HG02759 (cell line): Measurements from ENCODE around the gene KLHDC8B.
A peak's percentile ranks its signal among the peaks of the same experiment; 100 is the strongest.

Source experiments
- ATAC-seq: cut with Tn5 transposase; IDR thresholded peaks from one replicate; pipeline ENCODE4 v1.9.1; 2021; ENCODE audit warnings: mild to moderate bottlenecking, moderate library complexity; ENCODE audit not compliant: unreplicated experiment

Gene KLHDC8B

GRCh38 chr3:49171119-49171774 lies at the start of gene KLHDC8B:
TSS of gene KLHDC8B (plus strand) at chr3:49171598. CDS start at chr3:49172770, 1,172 bp downstream.
- ATAC-seq = peak; percentile 65

- no peak for ATAC-seq
Measured at GRCh38 chr3:49122022-49122421, 49.4 kb upstream of the KLHDC8B start.

- no peak for ATAC-seq
Measured at GRCh38 chr3:49122451-49122850, 48.9 kb upstream of the KLHDC8B start.

GRCh38 chr3:49122886-49123545 lies 48.4 kb upstream of the KLHDC8B start:
- ATAC-seq = no peak

GRCh38 chr3:49123687-49124086 lies 47.7 kb upstream of the KLHDC8B start:
- no peak for ATAC-seq

- no peak for ATAC-seq
Measured at GRCh38 chr3:49124203-49124602, 47.2 kb upstream of the KLHDC8B start.

GRCh38 chr3:49124991-49125670 lies 46.3 kb upstream of the KLHDC8B start:
- no peak for ATAC-seq

- no peak for ATAC-seq
Measured at GRCh38 chr3:49131040-49131439, 40.4 kb upstream of the KLHDC8B start.

GRCh38 chr3:49131576-49131975 lies 39.8 kb upstream of the KLHDC8B start:
- ATAC-seq = no peak

GRCh38 chr3:49132073-49132436 lies 39.3 kb upstream of the KLHDC8B start:
- no peak for ATAC-seq

GRCh38 chr3:49132437-49133225 lies 38.8 kb upstream of the KLHDC8B start, which contains the start of gene LAMB2:
TSS of gene LAMB2 (minus strand) at chr3:49133050. CDS start at chr3:49132867, 183 bp downstream.
- no peak for ATAC-seq

- ATAC-seq = no peak
Measured at GRCh38 chr3:49133226-49133951, 38.0 kb upstream of the KLHDC8B start.

- ATAC-seq = no peak
Measured at GRCh38 chr3:49134471-49135265, 36.7 kb upstream of the KLHDC8B start.

GRCh38 chr3:49135499-49135898 lies 35.9 kb upstream of the KLHDC8B start:
- ATAC-seq = no peak

GRCh38 chr3:49140080-49140479 lies 31.3 kb upstream of the KLHDC8B start:
- no peak for ATAC-seq

GRCh38 chr3:49148159-49148558 lies 23.2 kb upstream of the KLHDC8B start:
- ATAC-seq = no peak

GRCh38 chr3:49151610-49152009 lies 19.8 kb upstream of the KLHDC8B start:
- no peak for ATAC-seq

GRCh38 chr3:49153349-49153912 lies 18.0 kb upstream of the KLHDC8B start:
- no peak for ATAC-seq

- no peak for ATAC-seq
Measured at GRCh38 chr3:49157289-49157688, 14.1 kb upstream of the KLHDC8B start.
